Measurements from ENCODE around the gene PSEN2.

Gene PSEN2

DNA sequence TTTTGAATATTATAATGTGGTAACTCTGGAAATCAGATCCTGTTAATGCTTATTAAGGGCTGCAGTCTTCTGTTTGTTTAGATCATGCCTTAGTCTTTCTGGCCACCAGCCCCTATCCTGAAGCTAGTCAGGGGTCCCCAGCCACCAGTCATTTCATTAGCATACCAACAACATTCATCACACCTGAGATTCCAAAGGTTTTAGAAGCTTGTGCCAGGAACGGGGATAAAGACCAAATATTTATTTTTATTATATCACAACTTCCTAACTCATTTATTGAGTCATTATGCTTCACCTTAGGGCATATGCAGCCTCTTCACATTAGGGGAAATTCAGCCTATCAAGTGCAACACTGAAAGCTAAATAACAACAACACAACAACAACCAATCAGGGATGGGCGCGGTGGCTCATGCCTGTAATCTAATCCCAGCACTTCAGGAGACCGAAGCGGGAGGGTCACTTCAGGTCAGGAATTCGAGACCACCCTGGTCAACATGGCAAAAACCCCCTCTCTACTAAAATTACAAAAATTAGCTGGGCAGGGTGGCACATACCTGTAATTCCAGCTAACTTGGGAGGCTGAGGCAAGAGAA, 2.9 kb upstream of the PSEN2 start:
- no peak for DNase-seq

DNA sequence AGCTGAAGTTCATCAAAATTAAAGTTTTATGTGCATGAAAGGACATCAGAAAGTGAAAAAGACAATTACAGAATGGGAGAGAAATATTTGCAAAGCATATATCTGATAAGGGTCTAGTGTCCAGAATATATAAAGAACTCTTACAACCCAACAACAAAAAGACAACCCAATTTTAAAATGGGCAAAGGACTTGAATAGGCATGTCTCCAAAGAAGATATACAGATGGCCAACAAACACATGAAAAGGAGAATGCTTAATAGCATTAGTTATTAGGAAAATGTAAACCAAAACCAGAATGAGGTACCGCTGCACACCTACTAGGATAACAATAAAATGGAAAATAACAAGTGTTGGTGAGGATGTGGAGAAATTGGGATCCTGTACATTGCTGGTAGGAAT, 1.7 kb upstream of the PSEN2 start:
- DNase-seq: no peak

DNA sequence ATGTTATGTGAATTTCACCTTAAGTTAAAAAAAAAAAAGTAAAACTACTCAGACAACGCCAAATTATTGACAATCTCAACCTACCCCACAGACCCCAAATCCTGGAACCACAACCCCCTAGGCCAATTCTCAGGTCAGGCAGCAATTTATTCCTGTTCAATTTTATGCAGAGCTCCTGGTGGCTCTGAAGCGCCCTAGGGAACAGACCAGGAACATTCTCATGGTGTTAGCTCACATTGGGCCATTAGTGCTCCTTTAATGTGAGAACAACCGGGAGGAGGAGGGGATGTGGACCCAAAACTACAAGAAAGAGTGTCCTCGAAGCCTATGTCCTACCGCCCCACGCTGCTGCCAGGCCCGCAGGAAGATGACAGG, 403 bp upstream of the PSEN2 start:
- no peak for DNase-seq

GRCh38 chr1:226871636-226872327, 1.4 kb downstream of the PSEN2 start:
- no peak for DNase-seq

- no peak for DNase-seq
These were observed 2.0 kb downstream of the PSEN2 start for GRCh38 chr1:226872437-226872836.

- DNase-seq: no peak
These were observed 3.6 kb downstream of the PSEN2 start for GRCh38 chr1:226873771-226874578.

- no peak for DNase-seq
These were observed 4.4 kb downstream of the PSEN2 start for GRCh38 chr1:226874579-226875425.

GRCh38 chr1:226875641-226876295, 5.4 kb downstream of the PSEN2 start:
- DNase-seq: no peak

DNA sequence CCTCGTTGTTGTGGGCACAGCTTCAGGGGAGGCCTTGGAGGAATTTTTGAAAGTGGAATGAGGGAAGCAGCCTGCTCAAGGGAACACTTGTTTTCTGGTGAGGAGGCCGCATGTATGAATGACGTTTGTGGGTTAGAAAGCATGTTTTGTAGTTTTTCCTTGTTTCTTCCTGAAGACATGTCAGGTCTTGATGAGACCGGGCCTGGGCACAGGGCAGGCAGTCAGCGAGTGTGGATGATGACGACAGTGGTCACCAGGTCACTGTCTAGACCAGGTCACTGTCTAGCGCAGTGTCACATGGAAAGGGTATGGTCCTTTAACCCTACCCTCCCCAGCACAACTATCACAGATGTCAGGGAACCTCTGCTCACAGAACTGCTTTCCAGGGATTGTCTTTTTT, 7.3 kb downstream of the PSEN2 start:
- DNase-seq: no peak

DNA sequence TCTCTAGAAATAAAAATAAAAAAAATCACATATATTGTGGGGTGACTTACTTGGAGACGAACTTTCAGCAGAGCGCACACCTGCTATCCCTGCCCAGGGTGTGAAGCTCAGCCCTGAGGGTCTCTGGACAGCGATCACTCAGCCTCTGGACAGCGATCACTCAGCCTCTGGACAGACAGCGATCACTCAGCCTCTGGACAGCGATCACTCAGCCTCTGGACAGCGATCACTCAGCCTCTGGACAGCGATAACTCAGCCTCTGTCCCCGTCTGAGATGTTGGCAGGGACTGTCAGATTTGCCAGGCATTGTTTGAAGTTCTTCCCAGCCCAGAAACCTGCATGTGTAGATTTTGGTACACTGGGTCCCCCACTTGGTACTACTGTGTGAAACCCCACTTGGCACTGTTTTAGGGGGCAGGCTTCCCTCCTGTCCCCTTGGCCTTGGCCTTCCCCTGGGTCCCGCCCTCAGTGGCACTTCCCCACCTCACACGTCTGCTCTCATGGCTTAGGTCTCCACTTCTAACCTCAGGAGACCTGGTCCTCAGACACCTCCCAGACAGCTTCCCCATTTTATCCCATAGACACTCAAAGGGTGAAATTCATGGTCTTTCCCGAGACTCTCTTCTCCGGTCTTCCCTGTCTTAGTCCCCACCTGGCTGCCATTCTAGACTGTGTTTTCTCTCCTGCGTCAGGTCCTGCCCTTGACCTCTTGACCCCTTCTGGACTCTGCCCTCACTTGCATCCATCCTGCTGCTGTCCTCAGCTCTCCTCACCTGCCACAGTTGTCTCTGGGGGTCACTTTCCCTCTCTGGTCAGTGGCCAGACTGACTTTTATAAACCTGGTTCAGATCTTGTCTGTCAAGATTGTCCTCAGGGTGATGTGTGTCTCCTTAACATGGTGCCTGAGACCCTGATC, 10.2 kb downstream of the PSEN2 start:
- DNase-seq: no peak

DNA sequence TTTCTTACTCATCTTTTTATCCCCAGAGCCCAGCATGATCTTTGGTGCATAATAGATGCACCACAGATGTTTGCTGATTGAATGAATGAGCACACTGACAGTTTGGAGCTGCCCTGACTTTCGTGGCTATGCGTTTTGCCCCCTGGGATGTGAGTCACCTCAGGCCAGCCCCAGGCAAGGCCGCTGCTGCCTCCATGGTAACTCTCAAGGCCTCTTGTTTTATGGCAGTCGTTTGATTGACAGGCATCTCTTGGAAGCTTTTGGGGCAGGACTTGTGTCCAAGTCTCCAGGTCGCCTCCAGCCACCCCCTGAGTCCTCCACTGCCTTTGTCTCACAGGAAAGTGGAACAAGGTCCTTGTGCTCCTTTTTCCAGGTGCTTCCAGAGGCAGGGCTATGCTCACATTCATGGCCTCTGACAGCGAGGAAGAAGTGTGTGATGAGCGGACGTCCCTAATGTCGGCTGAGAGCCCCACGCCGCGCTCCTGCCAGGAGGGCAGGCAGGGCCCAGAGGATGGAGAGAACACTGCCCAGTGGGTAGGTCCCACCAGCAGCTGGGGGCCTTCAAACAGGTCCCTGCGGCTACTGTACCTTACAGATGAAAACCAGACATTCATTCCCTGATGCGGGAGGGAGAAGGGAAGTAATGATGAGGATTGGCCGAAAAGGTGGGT, 11.2 kb downstream of the PSEN2 start:
- no peak for DNase-seq

DNA sequence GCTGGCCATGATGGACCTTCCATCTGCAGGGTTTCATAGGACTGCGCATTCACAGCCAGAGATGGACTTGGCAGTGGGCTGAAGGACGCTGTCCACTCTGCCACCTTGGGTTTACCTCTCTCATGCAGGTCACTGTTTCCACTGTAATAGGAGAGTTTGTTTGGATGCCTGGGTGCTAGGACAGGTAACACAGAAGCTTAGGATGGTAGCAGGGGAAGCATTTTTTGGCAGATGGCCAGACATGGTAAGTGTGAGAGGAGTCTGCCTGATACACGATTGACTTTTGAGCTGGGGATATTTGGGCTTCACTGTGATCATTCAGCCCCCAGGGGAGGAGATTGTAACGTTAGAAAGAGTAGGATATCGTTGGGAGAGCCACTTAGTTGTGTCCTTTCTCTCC, 11.8 kb downstream of the PSEN2 start:
- DNase-seq: no peak

DNA sequence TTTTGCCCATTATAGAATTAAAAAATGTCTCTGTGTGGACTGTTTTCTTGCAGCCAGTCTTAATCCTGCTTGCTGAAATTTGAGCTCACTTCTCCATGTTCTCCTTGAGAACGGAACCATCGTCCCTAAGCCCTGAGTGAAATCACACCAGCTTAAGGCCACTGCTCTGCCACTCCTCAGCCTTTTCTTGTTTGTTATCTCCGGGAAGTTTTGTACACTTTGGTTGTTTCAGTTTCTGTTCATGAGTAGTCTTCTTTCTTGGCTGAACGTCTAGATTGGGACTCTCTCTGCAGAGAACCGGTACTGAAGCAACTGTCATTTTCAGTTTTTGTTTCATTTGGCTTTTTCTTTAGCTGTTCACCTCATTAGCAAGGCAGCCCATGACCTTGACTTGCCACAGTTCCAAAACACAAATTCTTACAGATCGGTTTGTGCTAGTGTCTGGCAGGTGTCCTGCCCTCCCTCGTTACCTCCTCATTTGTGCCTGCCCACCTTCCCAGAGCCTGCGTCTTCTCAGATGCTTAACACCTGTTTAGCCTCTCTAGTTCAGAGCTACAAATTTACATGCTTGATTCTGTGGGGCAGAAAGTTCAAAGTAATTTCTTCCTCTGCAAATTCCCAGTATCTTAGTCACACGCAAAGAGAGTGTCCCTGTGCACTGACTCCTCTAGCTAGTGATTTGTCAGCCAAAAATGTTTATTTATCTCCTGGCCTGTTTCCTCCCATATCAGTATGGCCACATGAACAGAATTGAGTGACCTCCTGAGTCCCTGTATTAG, 12.4 kb downstream of the PSEN2 start:
- DNase-seq: no peak

DNA sequence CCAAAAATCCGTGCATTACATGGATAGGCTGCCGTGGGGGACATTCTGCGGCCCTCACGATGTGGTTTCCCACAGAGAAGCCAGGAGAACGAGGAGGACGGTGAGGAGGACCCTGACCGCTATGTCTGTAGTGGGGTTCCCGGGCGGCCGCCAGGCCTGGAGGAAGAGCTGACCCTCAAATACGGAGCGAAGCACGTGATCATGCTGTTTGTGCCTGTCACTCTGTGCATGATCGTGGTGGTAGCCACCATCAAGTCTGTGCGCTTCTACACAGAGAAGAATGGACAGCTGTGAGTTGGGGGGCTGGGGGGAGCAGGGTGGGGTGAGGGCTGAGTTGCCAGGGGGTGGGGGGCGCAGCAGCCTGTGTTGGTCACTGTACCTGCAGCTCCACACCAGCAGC, 13.2 kb downstream of the PSEN2 start:
- DNase-seq: no peak

GRCh38 chr1:226884116-226884625, 13.8 kb downstream of the PSEN2 start:
- DNase-seq: no peak

- no peak for DNase-seq
These were observed 14.8 kb downstream of the PSEN2 start for GRCh38 chr1:226884966-226885820.

GRCh38 chr1:226886122-226886901, 15.9 kb downstream of the PSEN2 start:
- DNase-seq: no peak

GRCh38 chr1:226887006-226887405, 16.6 kb downstream of the PSEN2 start:
- no peak for DNase-seq
